ENCODE data around the gene IFNL3. TPM values are rescaled to one million over a fixed set of nuclear protein-coding genes. Genes with fewer than 3 reads are reported as not detected.

IFNL3 gene
- total RNA-seq, 1 experiment from 2014 or later, result not detected

DNA sequence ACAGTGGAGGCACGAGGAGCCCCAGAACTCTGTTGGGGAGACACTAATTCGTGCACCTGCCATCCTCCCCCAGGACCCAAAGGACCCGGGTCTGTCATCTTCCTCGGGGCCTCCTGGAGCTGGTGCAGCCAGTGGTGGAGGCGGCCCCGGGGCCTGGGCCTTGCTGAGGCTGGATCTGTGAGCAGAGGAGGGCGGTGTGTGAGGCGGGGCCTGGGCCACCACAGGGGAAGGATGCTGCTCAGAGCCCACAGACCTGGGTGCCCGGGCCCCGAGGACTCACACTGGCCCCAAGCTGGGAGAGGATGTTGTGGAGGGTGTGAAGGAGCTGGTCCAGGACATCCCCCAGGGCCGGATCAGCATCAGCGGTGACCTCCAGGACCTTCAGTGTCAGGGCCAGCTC is 8.3 kb downstream of the IFNL3 start:
- Histone ChIP-seq H3K4me3 (ENCODE audit: low read depth, low read length, poor library complexity, severe bottlenecking) (no peak overlapping the region), H3K36me3 (ENCODE audit: insufficient read depth, low read length, poor library complexity, severe bottlenecking) (no peaks in the 10 kb centered on the region), H3K27me3 (replicated peaks; ENCODE audit: insufficient read depth, low read depth, low read length, poor library complexity) (no peaks in the 10 kb centered on the region), H3K4me1 (ENCODE audit: insufficient read depth, low read length, poor library complexity, severe bottlenecking) (no peaks in the 10 kb centered on the region), H3K27ac (ENCODE audit: low read depth, low read length, poor library complexity, severe bottlenecking) (no peak overlapping the region), H3K9me3 (ENCODE audit: low read depth, low read length, poor library complexity, severe bottlenecking) (no peaks in the 10 kb centered on the region)
- no TSS peak for BruUV-seq (replicated peaks)
- no peak for DNase-seq (ENCODE audit: low spot score)
- intact Hi-C loops (cut with micrococcal nuclease; ENCODE audit: unreplicated experiment), result no loop called here
- TF ChIP-seq, protein P1, sequence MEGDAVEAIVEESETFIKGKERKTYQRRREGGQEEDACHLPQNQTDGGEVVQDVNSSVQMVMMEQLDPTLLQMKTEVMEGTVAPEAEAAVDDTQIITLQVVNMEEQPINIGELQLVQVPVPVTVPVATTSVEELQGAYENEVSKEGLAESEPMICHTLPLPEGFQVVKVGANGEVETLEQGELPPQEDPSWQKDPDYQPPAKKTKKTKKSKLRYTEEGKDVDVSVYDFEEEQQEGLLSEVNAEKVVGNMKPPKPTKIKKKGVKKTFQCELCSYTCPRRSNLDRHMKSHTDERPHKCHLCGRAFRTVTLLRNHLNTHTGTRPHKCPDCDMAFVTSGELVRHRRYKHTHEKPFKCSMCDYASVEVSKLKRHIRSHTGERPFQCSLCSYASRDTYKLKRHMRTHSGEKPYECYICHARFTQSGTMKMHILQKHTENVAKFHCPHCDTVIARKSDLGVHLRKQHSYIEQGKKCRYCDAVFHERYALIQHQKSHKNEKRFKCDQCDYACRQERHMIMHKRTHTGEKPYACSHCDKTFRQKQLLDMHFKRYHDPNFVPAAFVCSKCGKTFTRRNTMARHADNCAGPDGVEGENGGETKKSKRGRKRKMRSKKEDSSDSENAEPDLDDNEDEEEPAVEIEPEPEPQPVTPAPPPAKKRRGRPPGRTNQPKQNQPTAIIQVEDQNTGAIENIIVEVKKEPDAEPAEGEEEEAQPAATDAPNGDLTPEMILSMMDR (conservative IDR thresholded peaks at IDR 0.05; ENCODE audit: low read depth, low read length), result no peak
- TF ChIP-seq EZH2 (IDR thresholded peaks at IDR 0.05; ENCODE audit: borderline replicate concordance, low read depth, low read length, poor library complexity, severe bottlenecking), result no peak
- ChIA-PET POLR2A (ENCODE audit: low non-redundant PET) (no interaction called here), CTCF (no interaction called here)

DNA sequence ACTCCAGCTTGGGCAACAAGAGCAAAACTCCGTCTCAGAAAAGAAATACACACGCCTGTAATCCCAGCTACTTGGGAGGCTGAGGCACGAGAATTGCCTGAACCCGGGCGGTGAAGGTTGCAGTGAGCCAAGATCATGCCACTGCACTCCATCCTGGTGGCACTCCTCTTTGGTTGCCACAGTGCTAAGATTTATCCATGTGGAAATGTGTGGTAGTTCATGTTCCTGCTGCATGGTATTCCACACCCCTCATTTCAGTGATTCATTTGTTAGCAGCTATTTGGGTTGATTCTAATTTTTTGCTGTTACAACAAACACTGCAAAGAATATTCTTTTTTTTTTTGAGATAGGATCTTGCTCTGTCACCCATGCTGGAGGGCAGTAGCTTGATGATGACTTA is 12.1 kb downstream of the IFNL3 start:
- no peaks in the 10 kb centered on the region for H3K27me3 ChIP-seq (replicated peaks; ENCODE audit: insufficient read depth, low read depth, low read length, poor library complexity)
- H3K4me1 ChIP-seq (ENCODE audit: insufficient read depth, low read length, poor library complexity, severe bottlenecking), result no peaks in the 10 kb centered on the region
- no peaks in the 10 kb centered on the region for H3K9me3 ChIP-seq (ENCODE audit: low read depth, low read length, poor library complexity, severe bottlenecking)
- ChIA-PET POLR2A (ENCODE audit: low non-redundant PET) (no interaction called here), CTCF (interaction anchor here (0.7 kb wide), 1 partner anchor 840 kb away, joined by 4 read pairs; no protein-coding TSS in a partner anchor)
- DNase-seq (ENCODE audit: low spot score), result no peak
- intact Hi-C loops (cut with micrococcal nuclease; ENCODE audit: unreplicated experiment), result no loop called here
- TF ChIP-seq EZH2 (IDR thresholded peaks at IDR 0.05; ENCODE audit: borderline replicate concordance, low read depth, low read length, poor library complexity, severe bottlenecking), result no peak
- H3K4me3 ChIP-seq (ENCODE audit: low read depth, low read length, poor library complexity, severe bottlenecking), result no peak overlapping the region
- no TSS peak for BruUV-seq (replicated peaks)
- no peaks in the 10 kb centered on the region for H3K36me3 ChIP-seq (ENCODE audit: insufficient read depth, low read length, poor library complexity, severe bottlenecking)
- H3K27ac ChIP-seq (ENCODE audit: low read depth, low read length, poor library complexity, severe bottlenecking), result no peak overlapping the region

DNA sequence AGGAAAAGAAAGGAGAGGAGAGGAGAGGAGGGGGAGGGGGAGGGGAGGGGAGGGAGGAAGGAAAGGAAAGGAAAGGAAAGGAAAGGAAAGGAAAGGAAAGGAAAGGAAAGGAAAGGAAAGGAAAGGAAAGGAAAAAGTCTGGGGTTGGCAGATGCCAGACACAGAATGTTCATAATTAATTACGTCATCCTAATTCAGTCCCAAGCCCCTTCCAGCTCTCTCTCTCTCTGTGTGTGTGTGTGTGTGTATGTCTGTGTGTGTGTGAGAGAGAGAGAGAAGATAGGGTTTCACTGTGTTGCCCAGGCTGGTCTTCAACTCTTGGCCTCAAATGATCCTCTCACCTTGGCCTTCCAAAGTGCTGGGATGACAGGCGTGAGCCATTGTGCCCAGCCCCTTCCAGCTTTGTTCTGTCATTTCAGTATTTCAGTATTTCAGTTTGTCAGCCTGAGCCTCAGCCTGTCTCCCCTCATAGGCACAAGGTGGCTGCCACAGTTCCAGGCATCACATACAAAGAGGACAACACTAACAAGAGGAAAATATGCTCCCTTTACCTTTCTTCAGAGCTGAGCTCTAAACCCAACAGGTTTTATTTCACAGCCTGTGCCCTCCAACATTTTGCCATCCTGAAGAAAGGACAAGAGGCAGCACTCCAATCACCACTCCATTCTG is 14.6 kb downstream of the IFNL3 start:
- no TSS peak for BruUV-seq (replicated peaks)
- intact Hi-C loops (cut with micrococcal nuclease; ENCODE audit: unreplicated experiment), result no loop called here
- TF ChIP-seq EZH2 (IDR thresholded peaks at IDR 0.05; ENCODE audit: borderline replicate concordance, low read depth, low read length, poor library complexity, severe bottlenecking), result no peak
- TF ChIP-seq, protein P1 (conservative IDR thresholded peaks at IDR 0.05; ENCODE audit: low read depth, low read length), result no peak
- H3K4me1 ChIP-seq (ENCODE audit: insufficient read depth, low read length, poor library complexity, severe bottlenecking), result no peaks in the 10 kb centered on the region
- POLR2A ChIA-PET (ENCODE audit: low non-redundant PET), result no interaction called here
- CTCF ChIA-PET, result interaction anchor here (0.6 kb wide), 1 partner anchor 117 kb away, joined by 4 read pairs; no protein-coding TSS in a partner anchor
- no peaks in the 10 kb centered on the region for H3K9me3 ChIP-seq (ENCODE audit: low read depth, low read length, poor library complexity, severe bottlenecking)
- H3K4me3 ChIP-seq (ENCODE audit: low read depth, low read length, poor library complexity, severe bottlenecking), result no peak overlapping the region
- H3K27me3 ChIP-seq (replicated peaks; ENCODE audit: insufficient read depth, low read depth, low read length, poor library complexity), result no peaks in the 10 kb centered on the region
- H3K36me3 ChIP-seq (ENCODE audit: insufficient read depth, low read length, poor library complexity, severe bottlenecking), result no peaks in the 10 kb centered on the region
- no peak for DNase-seq (ENCODE audit: low spot score)
- H3K27ac ChIP-seq (ENCODE audit: low read depth, low read length, poor library complexity, severe bottlenecking), result no peak overlapping the region

DNA sequence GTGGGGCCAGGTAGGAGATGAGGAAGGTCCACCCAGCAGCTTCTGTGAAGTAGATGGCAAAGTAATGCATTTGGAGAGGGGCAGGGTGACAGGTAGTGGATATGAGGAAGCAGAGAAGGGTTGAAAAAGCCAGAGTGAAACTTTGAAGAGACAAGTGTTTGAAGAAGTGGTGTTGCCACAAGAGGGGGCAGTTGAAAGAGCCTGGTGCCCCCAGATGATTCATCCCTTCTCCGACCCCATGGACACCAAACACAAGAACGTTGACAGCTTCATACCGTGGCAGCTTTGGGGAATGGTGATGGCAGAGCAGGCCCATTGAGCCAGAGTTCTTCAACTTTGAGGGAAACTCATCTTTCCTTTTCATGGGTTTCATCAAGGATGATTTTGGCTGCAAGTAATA is 19.9 kb downstream of the IFNL3 start:
- no peak for TF ChIP-seq EZH2 (IDR thresholded peaks at IDR 0.05; ENCODE audit: borderline replicate concordance, low read depth, low read length, poor library complexity, severe bottlenecking)
- TF ChIP-seq, protein P1 (conservative IDR thresholded peaks at IDR 0.05; ENCODE audit: low read depth, low read length), result no peak
- Histone ChIP-seq H3K4me1 (ENCODE audit: insufficient read depth, low read length, poor library complexity, severe bottlenecking) (no peaks in the 10 kb centered on the region), H3K9me3 (ENCODE audit: low read depth, low read length, poor library complexity, severe bottlenecking) (no peaks in the 10 kb centered on the region), H3K36me3 (ENCODE audit: insufficient read depth, low read length, poor library complexity, severe bottlenecking) (no peaks in the 10 kb centered on the region), H3K4me3 (ENCODE audit: low read depth, low read length, poor library complexity, severe bottlenecking) (no peak overlapping the region), H3K27ac (ENCODE audit: low read depth, low read length, poor library complexity, severe bottlenecking) (no peak overlapping the region), H3K27me3 (replicated peaks; ENCODE audit: insufficient read depth, low read depth, low read length, poor library complexity) (no peaks in the 10 kb centered on the region)
- POLR2A ChIA-PET (ENCODE audit: low non-redundant PET), result no interaction called here
- CTCF ChIA-PET, result no interaction called here
- BruUV-seq (replicated peaks), result no TSS peak
- DNase-seq (ENCODE audit: low spot score), result no peak
- intact Hi-C loops (cut with micrococcal nuclease; ENCODE audit: unreplicated experiment), result no loop called here
